ENCODE results near the gene PALM.

GRCh38 chr19:780935-781334 lies 72.2 kb downstream of the PALM start:
- TF ChIP-seq MEF2A (IDR thresholded peaks at IDR 0.05; ENCODE audit: insufficient read depth, low read depth, low read length) (no peak), SPI1 (IDR thresholded peaks at IDR 0.05; ENCODE audit: borderline replicate concordance, insufficient read depth, low read depth, low read length) (no peak), ZNF592 (IDR thresholded peaks at IDR 0.05) (no peak), CTCF (IDR thresholded peaks at IDR 0.05 in 2 of 3, conservative IDR thresholded peaks at IDR 0.05 in 1 of 3; ENCODE audit: control insufficient read depth in 2 of 3, extremely low read depth in 1 of 3, insufficient read depth in 1 of 3, low read depth in 3 of 3, low read length in 3 of 3) (no peak), EZH2 (IDR thresholded peaks at IDR 0.05; ENCODE audit: borderline replicate concordance, control insufficient read depth, low read depth, low read length) (no peak)
